ENCODE results near the gene RABL2B. TPM values are rescaled to one million over a fixed set of nuclear protein-coding genes. Genes with fewer than 3 reads are reported as not detected.

The RABL2B gene
- total RNA-seq, 1 experiment from 2014 or later = 36.7 TPM

- intact Hi-C loops (cut with micrococcal nuclease) = no loop called here
- ChIA-PET POLR2A (no interaction called here), CTCF (no interaction called here), RAD21 (ENCODE audit: low non-redundant PET in 1 of 2, low total read pairs in 2 of 2, uncharacterized antibody in 2 of 2, unreplicated experiment in 2 of 2) (no interaction called here)
- Histone ChIP-seq H3K9me3 (ENCODE audit: control insufficient read depth in 1 of 2, insufficient read depth in 1 of 2, low read depth in 1 of 2, low read length in 2 of 2) (no peaks in the 10 kb centered on the region), H3K4me2 (ENCODE audit: low read length) (no peak overlapping the region), H2AFZ (ENCODE audit: low read depth, low read length, poor library complexity, severe bottlenecking) (no peak overlapping the region), H3K4me3 (replicated peaks in 1 of 2; ENCODE audit: low read depth in 1 of 2, low read length in 2 of 2) (no peak overlapping the region), H3K79me2 (ENCODE audit: insufficient read depth, low read length) (no peaks in the 10 kb centered on the region), H3K4me1 (ENCODE audit: control insufficient read depth in 1 of 2, insufficient read depth in 2 of 2, low read length in 2 of 2) (peaks cover 0 to 12% of the 10 kb centered on the region in 2 experiments; a peak in 2 of 4 replicates), H3K27ac (ENCODE audit: low read depth, low read length) (no peak overlapping the region), H3K27me3 (ENCODE audit: insufficient read depth, low read length) (no peaks in the 10 kb centered on the region), H4K20me1 (ENCODE audit: insufficient read depth) (no peaks in the 10 kb centered on the region), H3K9me2 (ENCODE audit: insufficient read depth) (no peaks in the 10 kb centered on the region), H3K9ac (ENCODE audit: low read length) (no peak overlapping the region), H3K36me3 (ENCODE audit: control insufficient read depth in 1 of 2, insufficient read depth in 2 of 2, low read length in 2 of 2) (peaks cover 0 to 7% of the 10 kb centered on the region in 2 experiments; a peak in 3 of 4 replicates)
- DNase-seq (ENCODE audit: low read depth, low spot score) (no peak), ATAC-seq (no peak)
- BruUV-seq (replicated peaks) = no TSS peak
- TF ChIP-seq EZH2 (IDR thresholded peaks at IDR 0.05) (no peak), EZH2phosphoT487 (IDR thresholded peaks at IDR 0.05; ENCODE audit: borderline replicate concordance) (no peak), SIN3A (IDR thresholded peaks at IDR 0.05; ENCODE audit: low read depth) (no peak), ATF3 (IDR thresholded peaks at IDR 0.05) (no peak), RAD21 (IDR thresholded peaks at IDR 0.05; ENCODE audit: low read depth) (no peak), CEBPB (IDR thresholded peaks at IDR 0.05; ENCODE audit: low read depth) (no peak)
Observed at GRCh38 chr22:50728523-50728931, 54.9 kb downstream of the RABL2B start.

GRCh38 chr22:50727678-50728522, 55.5 kb downstream of the RABL2B start:
- Histone ChIP-seq H3K9ac (ENCODE audit: low read length) (no peak overlapping the region), H3K36me3 (ENCODE audit: control insufficient read depth in 1 of 2, insufficient read depth in 2 of 2, low read length in 2 of 2) (peaks cover 0 to 7% of the 10 kb centered on the region in 2 experiments; a peak in 3 of 4 replicates), H3K79me2 (ENCODE audit: insufficient read depth, low read length) (no peaks in the 10 kb centered on the region), H3K4me1 (ENCODE audit: control insufficient read depth in 1 of 2, insufficient read depth in 2 of 2, low read length in 2 of 2) (peaks cover 0 to 12% of the 10 kb centered on the region in 2 experiments; a peak in 2 of 4 replicates), H3K27ac (ENCODE audit: low read depth, low read length) (no peak overlapping the region), H2AFZ (ENCODE audit: low read depth, low read length, poor library complexity, severe bottlenecking) (no peak overlapping the region), H3K9me3 (ENCODE audit: control insufficient read depth in 1 of 2, insufficient read depth in 1 of 2, low read depth in 1 of 2, low read length in 2 of 2) (no peaks in the 10 kb centered on the region), H3K27me3 (ENCODE audit: insufficient read depth, low read length) (no peaks in the 10 kb centered on the region), H3K4me3 (replicated peaks in 1 of 2; ENCODE audit: low read depth in 1 of 2, low read length in 2 of 2) (no peak overlapping the region), H4K20me1 (ENCODE audit: insufficient read depth) (no peaks in the 10 kb centered on the region), H3K4me2 (ENCODE audit: low read length) (no peak overlapping the region), H3K9me2 (ENCODE audit: insufficient read depth) (no peaks in the 10 kb centered on the region)
- ChIA-PET CTCF (no interaction called here), RAD21 (ENCODE audit: low non-redundant PET in 1 of 2, low total read pairs in 2 of 2, uncharacterized antibody in 2 of 2, unreplicated experiment in 2 of 2) (no interaction called here), POLR2A (no interaction called here)
- BruUV-seq (replicated peaks) = no TSS peak
- DNase-seq (ENCODE audit: low read depth, low spot score) (no peak), ATAC-seq (no peak)
- intact Hi-C loops (cut with micrococcal nuclease) = no loop called here
- TF ChIP-seq JUND (IDR thresholded peaks at IDR 0.05) = no peak
- no peak for TF ChIP-seq SRF (IDR thresholded peaks at IDR 0.05; ENCODE audit: low read depth)
- no peak for TF ChIP-seq REST (IDR thresholded peaks at IDR 0.05; ENCODE audit: low read depth)
- TF ChIP-seq YY1 (IDR thresholded peaks at IDR 0.05; ENCODE audit: extremely low read depth, insufficient replicate concordance, low read depth, low read length) = no peak
- no peak for TF ChIP-seq RAD21 (IDR thresholded peaks at IDR 0.05; ENCODE audit: low read depth)
- no peak for TF ChIP-seq EZH2 (IDR thresholded peaks at IDR 0.05)
- TF ChIP-seq EZH2phosphoT487 (IDR thresholded peaks at IDR 0.05; ENCODE audit: borderline replicate concordance) = no peak
- TF ChIP-seq POLR2A (IDR thresholded peaks at IDR 0.05; ENCODE audit: borderline replicate concordance, extremely low read depth, insufficient read depth, insufficient read length) = no peak
- TF ChIP-seq MAX (IDR thresholded peaks at IDR 0.05) = no peak
- TF ChIP-seq CTCF (IDR thresholded peaks at IDR 0.05 in 2 of 3, conservative IDR thresholded peaks at IDR 0.05 in 1 of 3; ENCODE audit: borderline replicate concordance in 1 of 3, insufficient read depth in 1 of 3, low read depth in 2 of 3, low read length in 2 of 3) = no peak
- no peak for TF ChIP-seq ELF1 (IDR thresholded peaks at IDR 0.05; ENCODE audit: borderline replicate concordance, low read depth)
